Measurements from ENCODE around the gene OSTF1. TPM values are rescaled to one million over a fixed set of nuclear protein-coding genes. Genes with fewer than 3 reads are reported as not detected.
A peak's percentile ranks its signal among the peaks of the same experiment; 100 is the strongest.

The OSTF1 gene
- 10 to 100 TPM; 24.5 to 35.8 TPM for total RNA-seq

- intact Hi-C loops (cut with DNase I): loop anchor here (1.0 to 2.0 kb wide), 2 partner anchors 61 to 135 kb away; partner anchors contain the start of gene C9orf40
- peak; percentile 92 for TF ChIP-seq POLR2A (IDR thresholded peaks at IDR 0.05)
- TF ChIP-seq POLR2AphosphoS5 (IDR thresholded peaks at IDR 0.05): peak; percentile 38
- TF ChIP-seq CTCF (IDR thresholded peaks at IDR 0.05): peak in 1 of 4 experiments; percentile 7
- DNase-seq (ENCODE audit: low spot score): peak; percentile 95
- Histone ChIP-seq H3K4me3 (peak within 1 kb of the TSS; percentile 77 to 82), H3K9me3 (no peaks in the 10 kb centered on the region), H3K27ac (peak within 1 kb of the TSS; percentile 97 to 99), H3K36me3 (no peaks in the 10 kb centered on the region), H3K4me1 (replicated peaks) (no peaks in the 10 kb centered on the region), H3K27me3 (replicated peaks; ENCODE audit: insufficient read depth) (no peaks in the 10 kb centered on the region)
- WGBS: under 1% methylated on average over 83 of the region's 93 CpGs
These were observed at the start of gene OSTF1, which contains the start of gene NMRK1 for GRCh38 chr9:75087824-75088645. TSS of gene OSTF1 (plus strand) at chr9:75088514. CDS start at chr9:75088693, 179 bp downstream. TSS of gene NMRK1 (minus strand) at chr9:75088155. CDS start at chr9:75083115, 5,040 bp downstream.

DNA sequence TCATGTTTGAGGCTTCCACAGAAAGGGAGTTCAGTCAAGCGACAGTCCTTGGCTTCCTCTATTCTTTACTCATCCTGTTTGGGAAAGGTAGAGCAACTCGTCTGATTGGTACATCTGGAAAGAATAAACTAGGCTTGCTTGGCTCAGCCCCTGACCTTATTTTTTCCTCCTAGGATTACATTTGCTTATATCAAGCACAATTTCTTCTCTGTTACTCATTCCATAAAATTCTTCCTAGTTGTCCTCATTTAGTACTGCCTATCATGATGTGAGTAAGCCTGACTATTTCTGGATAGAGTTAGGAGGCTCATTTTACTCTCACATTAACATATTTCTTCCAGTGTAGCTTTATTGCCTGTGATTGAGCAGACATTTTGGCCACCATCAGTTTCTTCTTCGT lies 49.3 kb upstream of the OSTF1 start:
- no peaks in the 10 kb centered on the region for H3K4me1 ChIP-seq (replicated peaks)
- H3K36me3 ChIP-seq: no peaks in the 10 kb centered on the region
- TF ChIP-seq POLR2AphosphoS5 (IDR thresholded peaks at IDR 0.05) (no peak), POLR2A (IDR thresholded peaks at IDR 0.05) (no peak), CTCF (IDR thresholded peaks at IDR 0.05) (no peak)
- no peaks in the 10 kb centered on the region for H3K27me3 ChIP-seq (replicated peaks; ENCODE audit: insufficient read depth)
- intact Hi-C loops (cut with DNase I): no loop called here
- 48% methylated on average over 3 of the region's 3 CpGs for WGBS
- DNase-seq (ENCODE audit: low spot score): no peak
- H3K27ac ChIP-seq: no peak overlapping the region
- no peaks in the 10 kb centered on the region for H3K9me3 ChIP-seq
- H3K4me3 ChIP-seq: no peak overlapping the region

DNA sequence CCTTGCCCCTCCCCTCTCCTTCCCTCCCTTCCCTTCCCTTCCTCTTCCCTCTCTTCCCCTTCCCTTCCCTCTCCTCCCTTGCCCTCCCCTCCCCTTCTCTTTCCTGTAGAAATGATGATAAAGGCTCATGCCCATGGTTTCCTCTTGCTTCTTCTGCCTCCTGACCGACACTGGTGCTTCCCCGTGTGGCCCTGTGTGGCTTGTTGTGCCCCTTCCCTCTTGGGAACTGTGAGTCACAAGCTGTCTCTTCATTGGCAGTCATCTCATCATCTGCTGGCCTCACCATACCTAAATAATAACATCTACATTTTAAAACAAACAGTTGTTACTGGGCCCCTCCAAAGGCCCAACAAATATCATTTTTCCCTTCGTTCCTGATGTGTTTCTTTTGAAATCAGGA lies 48.5 kb upstream of the OSTF1 start:
- Histone ChIP-seq H3K9me3 (no peaks in the 10 kb centered on the region), H3K4me1 (replicated peaks) (no peaks in the 10 kb centered on the region), H3K4me3 (no peak overlapping the region), H3K27me3 (replicated peaks; ENCODE audit: insufficient read depth) (no peaks in the 10 kb centered on the region), H3K27ac (no peak overlapping the region), H3K36me3 (no peaks in the 10 kb centered on the region)
- intact Hi-C loops (cut with DNase I): no loop called here
- no peak for TF ChIP-seq POLR2AphosphoS5 (IDR thresholded peaks at IDR 0.05)
- TF ChIP-seq CTCF (IDR thresholded peaks at IDR 0.05): no peak
- TF ChIP-seq POLR2A (IDR thresholded peaks at IDR 0.05): no peak
- DNase-seq (ENCODE audit: low spot score): no peak
- WGBS: 79% methylated on average over 3 of the region's 3 CpGs

- TF ChIP-seq POLR2A (IDR thresholded peaks at IDR 0.05) (no peak), CTCF (IDR thresholded peaks at IDR 0.05) (no peak), POLR2AphosphoS5 (IDR thresholded peaks at IDR 0.05) (no peak)
- 80% methylated on average over 1 of the region's 1 CpG for WGBS
- intact Hi-C loops (cut with DNase I): no loop called here
- DNase-seq (ENCODE audit: low spot score): no peak
- Histone ChIP-seq H3K36me3 (no peaks in the 10 kb centered on the region), H3K4me3 (no peak overlapping the region), H3K9me3 (no peaks in the 10 kb centered on the region), H3K4me1 (replicated peaks) (no peaks in the 10 kb centered on the region), H3K27ac (no peak overlapping the region), H3K27me3 (replicated peaks; ENCODE audit: insufficient read depth) (no peaks in the 10 kb centered on the region)
These were observed 47.3 kb upstream of the OSTF1 start for GRCh38 chr9:75041041-75041440.

Measured in prostate gland (tissue), 2 donors.